Inflammatory macrophage (primary cell): ENCODE results near the gene NACC1.

Source experiments
- DNase-seq, 2 donors: peaks; one replicate each; pipeline ENCODE4 v3.0.0-alpha.2; 2020 to 2022

NACC1 gene

DNA sequence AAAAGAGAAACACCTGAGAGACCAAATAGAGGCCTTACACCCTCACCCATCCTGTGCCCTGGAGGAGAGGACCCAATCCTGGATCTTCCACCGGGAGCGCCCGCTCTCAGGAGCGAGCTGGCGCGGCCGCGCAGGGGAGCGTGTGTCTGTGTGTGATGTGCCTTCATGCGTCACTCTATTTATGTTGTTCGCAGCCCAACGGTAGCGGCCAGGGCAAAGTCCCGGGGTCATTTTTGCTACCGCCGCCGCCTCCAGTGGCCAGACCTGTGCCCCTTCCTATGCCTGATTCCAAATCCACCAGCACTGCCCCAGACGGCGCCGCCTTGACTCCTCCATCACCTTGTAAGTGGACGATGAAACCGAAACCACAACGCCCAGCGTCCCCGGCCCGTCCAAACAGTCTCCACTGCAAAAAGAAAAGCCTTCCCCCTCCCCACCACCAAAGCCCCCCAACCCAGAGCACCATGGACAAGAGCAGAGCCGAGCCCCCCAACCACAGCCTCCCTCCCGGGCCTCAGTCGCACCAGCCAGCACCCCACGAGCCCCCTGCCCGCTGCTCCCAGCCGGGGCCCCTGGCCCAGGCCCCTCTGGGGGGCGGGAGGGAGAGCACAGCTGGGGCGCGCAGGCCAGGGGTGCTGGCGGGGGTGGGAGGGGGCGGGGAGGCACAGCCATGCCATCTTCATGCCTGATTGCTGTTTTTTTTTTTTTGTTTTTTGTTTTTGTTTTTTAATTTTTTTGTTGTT lies 30.1 kb upstream of the NACC1 start:
- DNase-seq, result no peak

- DNase-seq, result no peak
Measured at GRCh38 chr19:13089139-13089856, 28.8 kb upstream of the NACC1 start.

DNA sequence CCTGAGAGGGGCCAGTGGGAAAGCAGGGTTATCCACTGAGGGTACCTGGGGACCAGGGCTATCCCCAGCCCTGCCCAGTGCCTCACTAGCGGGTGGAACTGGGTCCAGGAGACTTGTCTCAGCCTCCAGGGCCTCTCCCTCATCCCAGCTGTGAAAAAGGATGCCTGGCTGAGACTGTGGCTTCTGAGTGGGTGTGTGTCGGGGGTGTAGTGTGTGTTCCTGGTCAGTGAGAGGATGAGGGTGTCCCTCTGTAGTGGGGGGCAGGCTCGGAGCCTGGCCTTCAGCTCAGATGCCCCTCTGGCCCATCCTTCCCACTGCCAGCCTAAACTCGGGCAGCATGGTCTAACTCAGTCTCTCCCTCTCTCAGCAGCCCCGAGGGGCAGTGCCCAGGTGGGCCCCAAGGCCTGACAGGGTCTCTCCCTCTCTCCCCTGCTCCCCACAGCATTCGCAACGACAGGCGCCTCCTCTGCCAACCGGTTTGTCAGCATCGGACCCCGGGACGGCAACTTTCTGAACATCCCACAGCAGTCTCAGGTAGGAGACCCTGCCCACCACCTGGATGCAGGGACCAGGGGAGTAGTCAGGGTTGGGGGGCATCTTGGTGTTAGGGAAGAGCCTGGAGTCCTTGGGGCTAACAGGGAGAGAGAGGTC lies 28.1 kb upstream of the NACC1 start:
- DNase-seq, result no peak

- DNase-seq, result no peak
Measured at GRCh38 chr19:13090511-13091231, 27.4 kb upstream of the NACC1 start.

DNA sequence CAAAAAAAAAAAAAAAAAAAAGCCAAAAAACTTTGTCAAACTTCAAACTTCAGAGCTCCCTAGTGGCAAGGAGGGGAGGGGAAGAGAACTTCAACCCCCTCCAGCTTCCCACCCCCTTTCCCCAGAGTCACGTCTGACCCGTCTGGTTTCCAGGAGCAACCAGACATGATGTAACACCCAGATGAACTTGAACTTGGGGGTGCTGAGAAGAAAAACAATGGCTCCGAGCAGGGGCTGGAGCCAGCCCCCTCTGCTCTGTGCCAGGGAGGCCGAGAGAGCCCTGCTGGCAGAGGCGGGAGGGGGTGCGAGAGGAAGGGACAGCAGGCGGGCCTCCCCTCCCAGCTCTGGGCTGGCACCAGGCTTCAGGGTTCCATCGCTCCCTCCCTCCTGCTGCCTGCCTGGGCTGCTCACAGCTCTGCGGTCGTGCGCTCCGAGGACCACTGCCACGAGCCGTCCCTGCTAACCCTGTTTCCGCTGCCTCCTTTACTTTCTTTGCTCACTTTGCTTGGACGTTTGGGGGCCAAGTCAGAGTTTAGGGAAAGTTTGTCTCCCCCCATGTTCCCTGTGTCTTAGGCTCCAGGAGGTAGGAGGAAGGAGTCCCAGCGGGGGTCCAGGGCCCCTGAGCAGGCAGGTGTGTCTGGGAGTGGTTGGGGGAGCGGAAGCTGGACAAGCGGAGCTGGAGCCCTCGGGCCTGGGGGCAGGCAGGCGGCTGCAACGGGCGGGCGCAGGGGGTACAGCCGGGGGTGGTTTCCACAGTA lies 26.5 kb upstream of the NACC1 start:
- no peak for DNase-seq

- no peak for DNase-seq
Measured at GRCh38 chr19:13092158-13092543, 25.9 kb upstream of the NACC1 start.

DNA sequence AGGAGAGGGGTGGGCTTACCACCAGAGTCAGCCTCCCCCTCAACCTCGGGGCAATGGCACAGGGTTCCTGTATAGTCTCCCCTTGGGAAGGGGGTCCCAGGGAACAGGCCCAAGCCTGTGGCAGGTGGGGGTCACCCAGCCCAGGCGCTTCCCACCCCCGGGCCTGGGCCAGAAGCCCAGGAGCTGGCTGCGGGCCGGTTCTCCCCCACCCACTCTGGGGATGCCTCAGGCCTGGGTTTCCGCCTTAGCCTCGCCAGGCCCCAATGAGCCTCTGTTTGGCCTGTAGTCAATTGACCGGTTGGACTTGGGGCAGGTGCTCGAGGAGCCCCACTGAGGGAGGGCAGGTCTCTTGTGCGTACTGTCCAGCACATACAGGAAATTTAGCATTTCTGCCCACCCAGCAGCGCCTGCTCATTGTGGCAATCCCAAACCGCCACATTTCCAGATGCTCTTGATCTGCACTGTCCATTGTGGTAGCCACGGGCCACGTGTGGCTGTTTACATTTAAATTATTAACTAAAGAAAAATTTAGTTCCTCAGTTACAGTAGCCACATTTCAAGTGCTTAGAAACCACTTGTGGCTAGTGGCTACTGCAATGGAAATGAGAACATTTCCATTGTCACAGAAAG lies 25.3 kb upstream of the NACC1 start:
- no peak for DNase-seq

GRCh38 chr19:13093407-13094105 lies 24.5 kb upstream of the NACC1 start:
- peak; percentile 87 to 91 for DNase-seq

GRCh38 chr19:13094106-13094504 lies 24.0 kb upstream of the NACC1 start:
- DNase-seq, result no peak

DNA sequence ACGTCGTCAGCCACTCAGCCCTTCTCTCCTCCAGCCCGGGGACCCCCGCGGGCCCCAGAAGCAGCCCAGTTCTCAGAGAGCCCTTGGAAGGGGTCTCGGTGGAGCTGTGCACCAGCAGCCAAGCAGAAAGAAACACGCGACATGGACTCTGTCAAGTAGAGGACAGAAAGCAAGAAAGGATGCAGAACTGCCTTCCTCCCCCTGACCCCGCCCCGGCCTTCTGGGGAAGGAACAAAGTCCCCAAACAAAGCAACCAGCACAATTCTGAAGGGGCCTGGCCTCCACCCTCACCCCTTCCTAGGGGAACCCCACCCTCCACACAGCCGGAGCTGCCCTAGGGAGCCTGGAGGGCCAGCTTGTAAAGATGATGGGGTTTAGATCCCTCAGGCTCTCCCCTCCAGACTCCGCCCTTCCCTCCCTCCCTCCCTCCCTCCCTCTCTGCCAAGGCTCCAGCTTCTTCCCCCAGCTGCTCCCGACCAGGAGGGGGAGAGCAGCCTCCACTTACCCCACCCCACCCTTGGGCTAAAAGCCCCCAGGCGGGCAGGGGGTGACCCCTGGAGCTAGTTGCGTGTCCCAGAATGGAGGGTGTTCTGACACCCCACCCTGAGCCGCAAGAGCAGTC lies 23.2 kb upstream of the NACC1 start:
- peak; percentile 31 to 32 for DNase-seq

DNA sequence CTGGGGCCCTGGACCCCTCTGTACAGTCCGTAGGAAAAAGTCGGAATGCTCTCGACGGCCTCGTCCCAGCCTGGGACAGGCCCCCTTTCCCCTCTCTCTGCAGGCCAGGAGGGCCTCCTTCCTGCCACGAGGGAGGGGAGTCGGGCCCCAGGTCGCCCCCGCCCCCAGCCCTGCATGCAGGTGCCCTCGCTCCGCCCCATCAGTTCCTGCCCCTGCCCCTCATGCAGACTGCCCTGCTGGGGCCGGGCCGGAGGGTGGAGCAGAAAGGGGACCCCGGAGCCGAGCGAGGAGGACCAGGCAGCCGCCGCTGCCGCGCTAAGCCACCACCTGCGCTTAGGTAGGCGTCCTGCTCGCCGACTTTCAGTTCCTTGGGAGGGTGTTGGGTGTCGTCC lies 22.7 kb upstream of the NACC1 start:
- DNase-seq, result no peak

- peak in 1 of 2 donors; percentile 31 for DNase-seq
Measured at GRCh38 chr19:13095934-13096927, 21.8 kb upstream of the NACC1 start.

- DNase-seq, result peak; percentile 17 to 26
Measured at GRCh38 chr19:13097033-13097462, 21.0 kb upstream of the NACC1 start.

DNA sequence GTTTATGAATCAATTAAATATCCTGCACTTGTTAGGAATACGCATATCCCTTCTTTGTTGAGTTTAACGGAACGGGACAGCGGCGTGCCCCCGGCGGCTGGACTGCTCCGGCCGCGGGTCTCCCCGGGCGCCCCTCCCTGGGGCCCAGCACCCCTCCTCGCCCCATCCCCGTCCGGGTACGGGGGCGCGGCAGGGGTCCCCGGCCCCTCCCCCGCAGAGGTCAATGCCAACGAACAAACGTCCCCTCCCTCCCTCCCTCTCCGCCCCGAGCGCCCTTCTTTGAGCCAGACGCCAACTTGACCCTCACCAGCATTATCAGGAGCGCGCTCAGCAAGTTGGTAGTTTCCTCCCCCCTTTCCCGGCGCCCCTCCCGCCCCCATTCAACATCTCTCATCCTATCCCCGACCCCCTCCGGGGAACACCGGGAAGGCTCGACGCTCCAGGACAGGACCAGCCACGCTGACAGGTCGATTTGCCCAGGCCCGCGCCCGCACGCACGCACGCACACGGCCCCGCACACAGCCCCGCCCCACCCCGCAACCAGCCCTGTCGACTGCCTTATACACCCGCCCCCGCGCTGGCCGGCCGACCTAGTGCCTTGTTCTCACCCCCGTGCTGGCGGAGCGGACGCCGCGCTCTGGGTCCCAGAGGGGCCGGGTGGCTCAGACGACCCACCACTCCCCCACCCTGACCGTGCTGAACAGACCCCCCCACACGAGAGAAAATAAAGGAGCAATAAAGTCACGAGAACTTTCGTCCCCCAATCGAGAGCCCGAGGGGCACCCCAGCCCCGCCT lies 20.4 kb upstream of the NACC1 start:
- DNase-seq, result peak in 1 of 2 donors; percentile 61

GRCh38 chr19:13098277-13099072 lies 19.6 kb upstream of the NACC1 start:
- DNase-seq, result peak; percentile 63 to 74

- peak; percentile 85 to 92 for DNase-seq
Measured at GRCh38 chr19:13099073-13099999, 18.7 kb upstream of the NACC1 start.
